LNCaP clone FGC (cell line): ENCODE data around the gene IL11RA.
A peak's percentile ranks its signal among the peaks of the same experiment; 100 is the strongest.

Experiments
- DNase-seq: peaks from one replicate; pipeline ENCODE4 v3.0.0-alpha.2; 2011; ENCODE audit warnings: low read depth
- H3K4me3 ChIP-seq: 2 replicates; pipeline ENCODE4 v1.5.1; 2011; ENCODE audit warnings: mild to moderate bottlenecking, low read depth, low read length, control low read depth
- CTCF ChIP-seq: IDR thresholded peaks from 2 replicates; pipeline ENCODE4 v1.5.1; 2012; ENCODE audit warnings: mild to moderate bottlenecking; ENCODE audit not compliant: control insufficient read depth, insufficient read depth; ENCODE audit errors: extremely low read depth

Gene IL11RA

GRCh38 chr9:34675048-34675714, 23.2 kb downstream of the IL11RA start:
- no peak overlapping the region for H3K4me3 ChIP-seq
- TF ChIP-seq CTCF = peak; percentile 83
- DNase-seq = no peak

- DNase-seq = no peak
Observed at GRCh38 chr9:34675869-34676268, 23.9 kb downstream of the IL11RA start.

GRCh38 chr9:34684145-34684544, 32.2 kb downstream of the IL11RA start:
- no peak overlapping the region for H3K4me3 ChIP-seq
- TF ChIP-seq CTCF = no peak
- DNase-seq = no peak

More at GRCh38 chr9:34675869-34676268, 23.9 kb downstream of the IL11RA start:
- no peak overlapping the region for H3K4me3 ChIP-seq
- no peak for TF ChIP-seq CTCF

- DNase-seq = no peak
- TF ChIP-seq CTCF = no peak
Observed at GRCh38 chr9:34684816-34685215, 32.8 kb downstream of the IL11RA start.

GRCh38 chr9:34685591-34685990, 33.6 kb downstream of the IL11RA start:
- no peak for DNase-seq
- H3K4me3 ChIP-seq = no peak overlapping the region
- no peak for TF ChIP-seq CTCF

More at GRCh38 chr9:34684816-34685215, 32.8 kb downstream of the IL11RA start:
- H3K4me3 ChIP-seq = no peak overlapping the region

- no peak for TF ChIP-seq CTCF
- DNase-seq = no peak
Observed at GRCh38 chr9:34686231-34686630, 34.2 kb downstream of the IL11RA start.

GRCh38 chr9:34686732-34687131, 34.7 kb downstream of the IL11RA start:
- no peak for DNase-seq
- no peak overlapping the region for H3K4me3 ChIP-seq
- TF ChIP-seq CTCF = no peak

More at GRCh38 chr9:34686231-34686630, 34.2 kb downstream of the IL11RA start:
- no peak overlapping the region for H3K4me3 ChIP-seq
